D721Med (cell line): Measurements from ENCODE around the gene ARID1B.

Source experiments
- DNase-seq: peaks from one replicate; pipeline ENCODE4 v3.0.0; 2011; ENCODE audit warnings: low spot score; ENCODE audit not compliant: insufficient read length
- FAIRE-seq: peaks from 2 replicates; lab custom pipeline; 2011; peaks lifted over from hg19 to GRCh38; lab: Jason Lieb, UNC
- TF ChIP-seq, protein P1 (sequence below): IDR thresholded peaks from 2 replicates; pipeline ENCODE4 v1.5.1; 2012; ENCODE audit warnings: mild to moderate bottlenecking, control low read depth; ENCODE audit not compliant: insufficient read depth; ENCODE audit errors: missing control alignments

Gene ARID1B

DNA sequence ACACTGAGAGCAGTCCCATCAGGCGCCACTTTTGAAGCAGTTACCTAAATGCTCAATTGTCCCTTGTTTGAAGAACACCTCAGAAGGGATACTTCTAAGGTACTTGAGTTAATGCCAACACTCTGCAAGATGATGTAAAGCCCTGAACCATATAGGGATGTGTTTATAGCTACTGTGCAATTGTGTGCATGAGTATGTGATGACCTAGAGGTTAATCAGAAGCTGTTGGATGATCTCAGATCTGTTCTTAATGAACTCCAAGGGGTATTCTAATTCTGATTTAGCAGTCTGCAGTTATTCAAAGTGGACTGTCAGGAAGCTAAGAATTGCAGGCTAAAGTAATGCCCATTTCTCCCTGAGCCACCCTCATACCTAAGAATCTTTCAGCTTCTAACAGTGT is 387.8 kb downstream of the ARID1B start:
- TF ChIP-seq, protein P1, sequence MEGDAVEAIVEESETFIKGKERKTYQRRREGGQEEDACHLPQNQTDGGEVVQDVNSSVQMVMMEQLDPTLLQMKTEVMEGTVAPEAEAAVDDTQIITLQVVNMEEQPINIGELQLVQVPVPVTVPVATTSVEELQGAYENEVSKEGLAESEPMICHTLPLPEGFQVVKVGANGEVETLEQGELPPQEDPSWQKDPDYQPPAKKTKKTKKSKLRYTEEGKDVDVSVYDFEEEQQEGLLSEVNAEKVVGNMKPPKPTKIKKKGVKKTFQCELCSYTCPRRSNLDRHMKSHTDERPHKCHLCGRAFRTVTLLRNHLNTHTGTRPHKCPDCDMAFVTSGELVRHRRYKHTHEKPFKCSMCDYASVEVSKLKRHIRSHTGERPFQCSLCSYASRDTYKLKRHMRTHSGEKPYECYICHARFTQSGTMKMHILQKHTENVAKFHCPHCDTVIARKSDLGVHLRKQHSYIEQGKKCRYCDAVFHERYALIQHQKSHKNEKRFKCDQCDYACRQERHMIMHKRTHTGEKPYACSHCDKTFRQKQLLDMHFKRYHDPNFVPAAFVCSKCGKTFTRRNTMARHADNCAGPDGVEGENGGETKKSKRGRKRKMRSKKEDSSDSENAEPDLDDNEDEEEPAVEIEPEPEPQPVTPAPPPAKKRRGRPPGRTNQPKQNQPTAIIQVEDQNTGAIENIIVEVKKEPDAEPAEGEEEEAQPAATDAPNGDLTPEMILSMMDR: no peak
- DNase-seq (no peak), FAIRE-seq (no peak)

DNA sequence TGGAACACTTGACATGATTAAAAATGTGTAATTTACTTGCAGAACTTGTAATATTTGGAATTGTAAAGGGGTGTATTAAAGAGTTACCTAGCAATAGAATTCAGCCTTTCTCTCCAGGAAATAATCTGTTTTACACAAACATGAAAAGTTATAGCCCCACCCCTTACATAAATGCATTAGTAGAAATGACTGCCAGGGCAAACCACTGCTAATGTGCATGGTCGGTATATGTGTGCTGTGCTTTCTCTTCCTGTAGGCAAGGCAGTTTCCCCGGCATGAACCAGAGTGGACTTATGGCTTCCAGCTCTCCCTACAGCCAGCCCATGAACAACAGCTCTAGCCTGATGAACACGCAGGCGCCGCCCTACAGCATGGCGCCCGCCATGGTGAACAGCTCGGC is 389.6 kb downstream of the ARID1B start:
- TF ChIP-seq, protein P1: no peak
- DNase-seq (no peak), FAIRE-seq (no peak)

- TF ChIP-seq, protein P1: no peak
- DNase-seq (no peak), FAIRE-seq (no peak)
These were observed 390.7 kb downstream of the ARID1B start for GRCh38 chr6:157167837-157168236.

- DNase-seq: no peak
- TF ChIP-seq, protein P1: no peak
These were observed 391.3 kb downstream of the ARID1B start for GRCh38 chr6:157168471-157168870.

DNA sequence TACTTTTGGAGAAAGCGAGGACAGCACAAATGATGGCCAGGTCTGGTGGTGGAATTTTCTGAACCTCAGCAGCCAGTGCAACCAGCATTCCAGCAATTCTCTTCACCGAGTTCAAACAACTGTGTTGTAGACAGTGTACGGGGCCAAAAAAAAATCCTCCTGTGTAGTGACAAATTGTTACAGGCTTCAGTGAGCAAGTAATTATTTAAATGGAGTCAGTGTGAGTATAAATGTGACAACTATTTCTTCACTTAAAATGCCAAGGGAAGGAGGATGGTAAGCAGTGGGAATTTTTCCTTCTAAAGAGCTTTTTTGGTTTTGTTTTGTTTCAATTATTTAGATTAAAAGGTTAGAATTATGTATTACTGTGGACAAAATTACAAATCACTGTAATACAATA is 392.0 kb downstream of the ARID1B start:
- DNase-seq (no peak), FAIRE-seq (no peak)
- TF ChIP-seq, protein P1: no peak

More at GRCh38 chr6:157168471-157168870, 391.3 kb downstream of the ARID1B start:
- FAIRE-seq: no peak

- TF ChIP-seq, protein P1: no peak
- FAIRE-seq: no peak
These were observed 392.5 kb downstream of the ARID1B start for GRCh38 chr6:157169656-157170055.

DNA sequence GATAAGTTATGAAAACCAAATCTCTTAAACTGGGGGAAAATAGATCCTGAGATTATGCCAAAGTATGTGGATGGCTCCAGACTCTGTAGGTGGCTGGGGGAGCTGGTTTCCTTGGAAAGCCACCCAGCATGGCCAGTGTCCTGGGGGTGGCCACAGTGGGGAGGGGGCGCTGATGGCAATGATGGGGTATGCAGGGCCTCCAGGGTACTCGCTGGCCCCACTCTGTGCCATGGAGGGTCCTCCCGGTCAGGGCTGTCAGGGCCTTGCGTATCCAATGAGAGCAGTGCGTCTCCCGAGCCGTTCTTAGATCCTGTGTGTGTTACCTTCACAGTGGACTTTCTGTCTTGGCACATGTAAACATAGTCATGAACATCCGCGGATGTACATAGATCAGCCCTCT is 393.4 kb downstream of the ARID1B start:
- TF ChIP-seq, protein P1: no peak
- no peak for DNase-seq
- FAIRE-seq: no peak

More at GRCh38 chr6:157169656-157170055, 392.5 kb downstream of the ARID1B start:
- DNase-seq: no peak
